Effector CD8-positive, alpha-beta T cell (primary cell): ENCODE data around the gene ARID1A.

Experiments used
- DNase-seq: peaks from one replicate; lab custom pipeline; 2025; lab: John Stamatoyannopoulos, UW

ARID1A gene

DNA sequence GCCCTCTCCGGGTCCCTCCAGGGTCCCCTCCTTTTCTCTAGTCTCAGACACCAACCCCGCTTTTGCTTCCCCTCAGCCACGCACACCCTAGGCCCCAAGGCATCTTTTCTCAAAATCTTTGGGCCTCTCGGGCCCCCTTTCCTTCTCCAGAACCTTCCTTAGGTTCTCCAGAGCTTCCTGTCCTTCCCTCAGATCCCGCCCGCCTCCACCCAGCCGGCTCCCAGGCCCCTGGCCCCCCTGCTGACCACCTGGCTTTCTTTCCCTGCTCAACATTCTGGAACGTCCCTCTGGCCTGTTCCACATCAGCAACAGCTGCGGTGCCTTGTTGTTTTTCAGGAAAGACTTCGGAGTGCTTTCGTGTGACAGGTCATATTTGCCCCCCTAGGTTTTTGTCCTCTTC lies 131.8 kb downstream of the ARID1A start:
- DNase-seq = no peak

- DNase-seq = no peak
Measured at GRCh38 chr1:26828411-26828991, 132.7 kb downstream of the ARID1A start.

- DNase-seq = no peak
Measured at GRCh38 chr1:26829184-26829911, 133.5 kb downstream of the ARID1A start.

DNA sequence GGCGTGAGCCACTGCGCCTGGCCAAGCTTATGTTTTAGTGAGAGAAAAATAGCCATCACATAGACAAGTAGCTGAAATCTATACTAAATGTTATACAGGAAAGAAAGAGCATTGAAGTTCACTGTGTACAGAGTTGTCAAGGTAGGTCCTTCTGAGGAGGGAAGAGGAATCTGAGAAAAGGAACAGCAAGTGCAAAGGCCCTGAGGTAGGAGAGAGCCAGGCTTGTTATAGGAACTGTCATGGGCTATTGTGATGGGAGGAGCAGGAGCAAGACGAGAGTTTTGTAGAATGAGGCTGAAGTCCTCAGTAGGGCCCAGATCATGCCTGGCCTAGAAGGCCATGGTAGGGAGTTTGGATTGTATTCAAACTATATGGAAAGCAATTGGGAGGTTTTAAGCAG lies 135.2 kb downstream of the ARID1A start:
- DNase-seq = no peak
